ENCODE data around the gene MRPS12. TPM values are rescaled to one million over a fixed set of nuclear protein-coding genes. Genes with fewer than 3 reads are reported as not detected.

Gene MRPS12
- total RNA-seq, 1 experiment from 2014 or later: 81.3 TPM

DNA sequence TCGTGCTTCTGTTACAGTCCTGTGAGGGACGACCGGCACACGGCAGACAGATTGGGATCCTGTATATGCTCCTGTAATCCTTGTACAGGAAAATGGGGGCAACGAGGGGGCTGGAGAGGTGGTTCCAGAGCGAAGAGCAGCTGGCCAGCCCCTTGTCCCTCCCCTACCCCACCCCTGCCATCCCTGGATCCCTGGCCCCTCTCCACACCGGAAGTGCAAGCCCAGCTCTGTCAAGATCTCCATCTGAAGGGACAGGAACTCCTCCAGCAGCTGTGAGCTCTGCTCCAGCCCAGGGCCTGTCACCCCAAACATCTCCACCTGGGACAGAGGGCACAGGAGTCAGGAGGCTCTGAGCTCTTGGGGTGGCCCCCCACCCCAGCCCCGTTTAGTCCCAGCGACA is 13.2 kb upstream of the MRPS12 start:
- Histone ChIP-seq H2BK12ac (ENCODE audit: insufficient read length, low read depth, low read length) (no peak overlapping the region), H2BK120ac (ENCODE audit: low read depth, low read length, poor library complexity, severe bottlenecking) (no peak overlapping the region), H2BK5ac (ENCODE audit: insufficient read length, low read length) (no peak overlapping the region), H3K14ac (ENCODE audit: insufficient read depth, low read length) (no peak overlapping the region), H4K8ac (replicated peaks; ENCODE audit: insufficient read length, low read depth, low read length) (no peak overlapping the region), H4K5ac (ENCODE audit: insufficient read length, low read depth, low read length) (no peak overlapping the region), H2BK20ac (ENCODE audit: low read depth, low read length, poor library complexity, severe bottlenecking) (no peak overlapping the region), H3K27me3 (ENCODE audit: insufficient read depth, low read length) (no peaks in the 10 kb centered on the region), H3K4me1 (ENCODE audit: insufficient read depth, low read length) (no peaks in the 10 kb centered on the region), H4K91ac (ENCODE audit: insufficient read length, low read depth, low read length) (no peak overlapping the region), H3K56ac (ENCODE audit: insufficient read length, low read depth, low read length) (no peak overlapping the region), H3K27ac (ENCODE audit: insufficient read length, low read depth, low read length) (no peak overlapping the region), H3K79me1 (ENCODE audit: insufficient read depth, low read depth, low read length, poor library complexity, severe bottlenecking) (no peaks in the 10 kb centered on the region), H4K20me1 (ENCODE audit: control insufficient read depth, insufficient read depth, insufficient read length) (no peaks in the 10 kb centered on the region), H3K23ac (ENCODE audit: insufficient read length, low read depth, low read length) (no peak overlapping the region), H3K4ac (ENCODE audit: low read depth, low read length) (no peak overlapping the region), H2AFZ (ENCODE audit: low read length) (no peak overlapping the region), H2AK5ac (ENCODE audit: insufficient read length, low read length) (no peak overlapping the region), H3T11ph (ENCODE audit: low read length) (no peak overlapping the region), H3K9me3 (ENCODE audit: control insufficient read depth, low read depth, low read length) (no peaks in the 10 kb centered on the region), H2BK15ac (ENCODE audit: low read depth, low read length) (no peak overlapping the region), H3K79me2 (ENCODE audit: insufficient read depth, low read length) (no peaks in the 10 kb centered on the region), H3K9ac (ENCODE audit: extremely low read depth, insufficient read length, low read length) (no peak overlapping the region), H3K23me2 (ENCODE audit: insufficient read length, low read depth, low read length, poor library complexity, severe bottlenecking) (no peaks in the 10 kb centered on the region), H3K4me2 (ENCODE audit: insufficient read depth, insufficient read length, low read length) (no peak overlapping the region), H3K18ac (ENCODE audit: insufficient read length, low read depth, low read length) (no peak overlapping the region)
- Mint-ChIP-seq H3K4me3 (no peak overlapping the region), H3K36me3 (ENCODE audit: insufficient read depth in 1 of 3, low read depth in 3 of 3) (peaks cover 12 to 22% (median 18%) of the 10 kb centered on the region in 3 experiments; a peak in 6 of 7 replicates), H3K27ac (no peak overlapping the region), H3K27me3 (ENCODE audit: low read depth) (no peaks in the 10 kb centered on the region), H3K4me1 (no peaks in the 10 kb centered on the region), H3K9me3 (peaks cover 0 to 2% of the 10 kb centered on the region in 2 experiments; a peak in 1 of 5 replicates)
- TF ChIP-seq, protein P1, sequence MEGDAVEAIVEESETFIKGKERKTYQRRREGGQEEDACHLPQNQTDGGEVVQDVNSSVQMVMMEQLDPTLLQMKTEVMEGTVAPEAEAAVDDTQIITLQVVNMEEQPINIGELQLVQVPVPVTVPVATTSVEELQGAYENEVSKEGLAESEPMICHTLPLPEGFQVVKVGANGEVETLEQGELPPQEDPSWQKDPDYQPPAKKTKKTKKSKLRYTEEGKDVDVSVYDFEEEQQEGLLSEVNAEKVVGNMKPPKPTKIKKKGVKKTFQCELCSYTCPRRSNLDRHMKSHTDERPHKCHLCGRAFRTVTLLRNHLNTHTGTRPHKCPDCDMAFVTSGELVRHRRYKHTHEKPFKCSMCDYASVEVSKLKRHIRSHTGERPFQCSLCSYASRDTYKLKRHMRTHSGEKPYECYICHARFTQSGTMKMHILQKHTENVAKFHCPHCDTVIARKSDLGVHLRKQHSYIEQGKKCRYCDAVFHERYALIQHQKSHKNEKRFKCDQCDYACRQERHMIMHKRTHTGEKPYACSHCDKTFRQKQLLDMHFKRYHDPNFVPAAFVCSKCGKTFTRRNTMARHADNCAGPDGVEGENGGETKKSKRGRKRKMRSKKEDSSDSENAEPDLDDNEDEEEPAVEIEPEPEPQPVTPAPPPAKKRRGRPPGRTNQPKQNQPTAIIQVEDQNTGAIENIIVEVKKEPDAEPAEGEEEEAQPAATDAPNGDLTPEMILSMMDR (conservative IDR thresholded peaks at IDR 0.05): no peak
- no CpG with 5 or more reads among the region's 9 CpGs for WGBS (ENCODE audit: extremely low coverage, insufficient read length, low lambda C conversion rate)
- DNase-seq: no peak

Measured in H9 (cell line).